GM21447 (cell line): Measurements from ENCODE around the gene NUP188.

Experiments
- ATAC-seq: cut with Tn5 transposase; IDR thresholded peaks from one replicate; pipeline ENCODE4 v1.9.1; 2021; ENCODE audit not compliant: unreplicated experiment

Gene NUP188

GRCh38 chr9:128947527-128948301, at the start of gene NUP188, which contains the start of gene DOLK:
Gene NUP188, plus strand, starts transcription at chr9:128947699. Its CDS starts 21 bp downstream, at chr9:128947720.
Gene DOLK, minus strand, starts transcription at chr9:128947603. Its CDS starts 300 bp downstream, at chr9:128947303.
- ATAC-seq = peak; percentile 65

- ATAC-seq = no peak
These were observed 49.1 kb upstream of the NUP188 start for GRCh38 chr9:128898382-128898781.

- no peak for ATAC-seq
These were observed 48.5 kb upstream of the NUP188 start for GRCh38 chr9:128898845-128899565.

DNA sequence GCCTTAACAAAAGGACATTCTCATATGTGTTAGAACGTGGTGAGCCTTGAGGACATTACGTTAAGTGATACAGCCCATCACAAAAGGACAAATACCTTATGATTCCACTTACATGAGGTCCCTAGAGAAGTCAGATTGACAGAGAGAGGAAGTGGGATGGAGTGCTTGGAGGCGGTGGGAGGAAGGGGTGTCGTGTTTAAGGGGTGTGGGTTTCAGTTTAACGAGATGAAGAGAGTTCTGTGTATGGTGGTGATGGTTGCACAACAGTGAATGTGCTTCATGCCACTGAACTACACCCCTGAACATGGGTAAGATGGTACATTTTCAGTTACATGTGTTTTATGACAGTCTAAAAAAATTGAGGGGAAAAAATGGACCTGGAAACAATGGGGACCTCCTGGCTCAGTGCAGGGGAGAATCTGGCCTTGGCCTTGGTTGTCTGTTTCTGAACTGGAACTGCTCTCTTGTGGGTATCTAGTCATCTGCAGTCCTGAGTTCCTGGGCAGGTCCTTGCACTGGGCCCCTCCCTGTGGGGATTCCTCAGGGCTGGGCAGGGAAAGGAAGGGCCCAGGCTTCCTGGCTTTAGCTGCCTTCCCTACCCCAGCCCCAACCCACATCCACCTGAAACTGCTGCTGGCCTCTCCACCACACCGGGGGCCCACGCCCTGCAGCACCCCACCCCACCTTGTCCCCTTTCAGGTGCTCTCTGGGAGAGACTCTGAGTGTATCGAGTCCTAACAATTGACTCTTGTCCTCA, 47.8 kb upstream of the NUP188 start:
- ATAC-seq = no peak

GRCh38 chr9:128901379-128901778, 46.1 kb upstream of the NUP188 start:
- ATAC-seq = no peak

DNA sequence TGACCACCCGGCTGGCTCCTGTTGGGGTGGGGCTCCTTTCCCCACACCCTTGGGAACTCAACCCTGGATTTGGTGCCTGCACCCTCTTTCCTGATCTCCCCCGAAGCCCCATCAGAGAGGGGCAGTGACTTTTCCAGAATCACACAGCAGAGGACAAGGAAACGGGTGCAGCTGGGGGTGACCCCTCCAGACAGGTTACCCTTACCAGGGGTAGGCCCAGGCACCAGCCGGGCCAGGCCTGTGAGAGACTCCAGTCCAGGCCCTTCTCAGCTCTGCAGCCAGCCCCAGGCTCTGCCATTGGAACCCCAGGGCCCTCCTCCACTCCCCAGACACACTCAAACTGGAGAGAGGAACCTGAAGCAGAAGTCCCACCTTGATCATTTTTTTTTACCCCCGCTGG, 45.7 kb upstream of the NUP188 start:
- no peak for ATAC-seq

DNA sequence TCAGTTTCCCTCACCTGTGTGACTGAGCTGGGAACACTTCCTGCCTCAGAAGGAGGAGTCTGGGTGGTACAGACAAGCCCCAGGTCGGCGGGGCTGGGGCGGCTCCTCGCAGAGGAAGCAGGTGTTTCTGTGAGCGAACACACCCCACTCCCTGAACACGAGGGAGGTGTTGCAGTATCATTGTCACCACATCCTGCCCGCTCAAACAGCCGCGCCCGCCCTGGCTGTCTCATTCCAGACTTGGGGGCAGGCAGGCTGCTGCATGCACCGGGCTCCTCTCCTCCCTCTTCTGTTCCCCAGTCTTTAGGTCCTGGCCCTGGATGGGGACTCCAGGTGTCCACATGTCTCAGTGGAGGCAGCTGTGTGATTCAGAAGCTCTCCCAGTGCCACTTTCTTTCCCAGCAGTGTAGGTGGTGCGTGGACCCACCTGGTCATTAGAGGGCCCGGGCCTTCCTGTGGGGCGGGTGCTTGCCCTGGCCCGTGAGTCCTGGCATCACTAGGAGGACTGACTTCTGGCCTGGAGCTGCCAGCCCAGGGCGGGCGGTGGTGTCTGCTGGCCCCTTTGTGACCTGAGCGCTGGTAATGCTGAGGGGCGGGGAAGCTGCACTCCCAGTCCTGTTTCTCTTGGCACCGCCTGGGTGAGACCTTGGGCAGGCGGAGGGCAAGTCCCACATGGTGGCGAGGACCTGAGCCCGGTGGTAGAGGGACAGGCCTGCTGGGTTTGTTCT, 45.0 kb upstream of the NUP188 start:
- ATAC-seq = peak; percentile 89

- no peak for ATAC-seq
These were observed 44.4 kb upstream of the NUP188 start for GRCh38 chr9:128903079-128903461.

DNA sequence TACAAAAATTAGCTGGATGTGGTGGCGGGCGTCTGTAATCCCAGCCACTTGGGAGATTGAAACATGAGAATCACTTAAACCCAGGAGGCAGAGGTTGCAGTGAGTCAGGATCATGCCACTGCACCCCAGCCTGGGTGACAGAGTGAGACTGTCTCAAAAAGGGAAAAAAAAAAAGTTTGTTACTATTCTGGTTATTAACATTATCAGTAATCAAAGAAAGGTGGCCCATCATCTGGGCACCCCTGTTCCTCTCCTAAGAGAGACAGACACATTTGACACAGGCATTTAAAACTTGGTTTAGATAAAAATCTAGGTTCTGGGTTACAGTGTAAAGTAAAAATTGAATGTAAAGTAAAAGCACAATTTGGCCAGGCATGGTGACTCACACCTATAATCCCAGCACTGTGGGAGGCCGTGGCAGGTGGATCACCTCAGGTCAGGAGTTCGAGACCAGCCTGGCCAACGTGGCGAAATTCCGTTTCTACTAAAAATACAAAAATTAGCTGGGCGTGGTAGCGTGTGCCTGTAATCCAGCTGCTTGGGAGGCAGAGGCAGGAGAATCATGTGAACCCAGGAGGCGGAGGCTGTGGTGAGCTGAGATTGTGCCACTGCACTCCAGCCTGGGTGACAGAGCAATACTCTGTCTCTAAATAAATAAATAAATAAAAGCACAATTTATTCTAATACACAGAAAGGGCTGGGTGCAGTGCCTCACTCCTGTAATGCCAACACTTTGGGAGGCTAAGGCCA, 43.5 kb upstream of the NUP188 start:
- ATAC-seq = no peak

- no peak for ATAC-seq
These were observed 41.5 kb upstream of the NUP188 start for GRCh38 chr9:128905964-128906363.

- ATAC-seq = no peak
These were observed 40.8 kb upstream of the NUP188 start for GRCh38 chr9:128906741-128907140.

DNA sequence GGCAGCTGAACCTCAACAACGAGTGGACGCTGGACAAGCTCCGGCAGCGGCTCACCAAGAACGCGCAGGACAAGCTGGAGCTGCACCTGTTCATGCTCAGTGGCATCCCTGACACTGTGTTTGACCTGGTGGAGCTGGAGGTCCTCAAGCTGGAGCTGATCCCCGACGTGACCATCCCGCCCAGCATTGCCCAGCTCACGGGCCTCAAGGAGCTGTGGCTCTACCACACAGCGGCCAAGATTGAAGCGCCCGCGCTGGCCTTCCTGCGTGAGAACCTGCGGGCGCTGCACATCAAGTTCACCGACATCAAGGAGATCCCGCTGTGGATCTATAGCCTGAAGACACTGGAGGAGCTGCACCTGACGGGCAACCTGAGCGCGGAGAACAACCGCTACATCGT, 39.1 kb upstream of the NUP188 start:
- no peak for ATAC-seq

DNA sequence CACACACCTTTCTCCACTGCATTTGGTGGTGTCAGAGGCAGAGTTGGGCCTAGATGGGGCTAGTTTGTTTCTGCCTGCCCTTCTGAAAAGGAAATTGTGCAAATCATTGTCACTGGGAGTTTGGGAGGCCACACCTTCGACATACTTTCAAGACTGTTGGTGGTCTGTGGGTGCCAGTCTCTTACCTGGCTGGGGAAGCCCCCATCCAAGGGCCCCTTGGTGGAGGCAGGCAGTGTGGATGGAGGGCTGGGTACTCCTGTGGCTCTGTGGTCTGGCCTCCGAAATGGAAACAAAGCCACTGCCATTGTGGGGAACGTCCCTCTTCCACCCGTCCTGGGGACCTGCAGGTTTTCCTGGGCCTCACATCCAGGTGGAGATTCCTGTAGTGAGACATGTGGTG, 37.6 kb upstream of the NUP188 start:
- ATAC-seq = no peak

DNA sequence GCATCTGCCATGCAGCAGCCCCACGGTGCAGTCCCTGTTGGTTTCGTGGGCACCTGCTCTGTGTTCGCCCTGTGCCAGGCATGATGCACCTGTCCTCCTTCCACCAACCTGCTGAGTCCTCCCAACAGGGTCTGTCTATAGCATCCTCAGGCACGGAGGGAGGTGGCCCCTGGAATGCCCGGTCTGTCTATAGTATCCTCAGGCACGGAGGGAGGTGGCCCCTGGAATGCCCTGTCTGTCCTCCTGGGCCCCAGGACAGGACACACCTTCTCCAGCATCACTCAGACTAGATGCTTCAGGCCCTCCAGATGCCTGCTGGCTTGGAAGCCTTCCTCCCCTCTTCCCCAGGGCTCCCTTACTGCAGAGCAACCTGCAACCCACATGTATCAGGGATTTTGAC, 36.6 kb upstream of the NUP188 start:
- ATAC-seq = no peak

- no peak for ATAC-seq
These were observed 35.9 kb upstream of the NUP188 start for GRCh38 chr9:128911529-128912035.

DNA sequence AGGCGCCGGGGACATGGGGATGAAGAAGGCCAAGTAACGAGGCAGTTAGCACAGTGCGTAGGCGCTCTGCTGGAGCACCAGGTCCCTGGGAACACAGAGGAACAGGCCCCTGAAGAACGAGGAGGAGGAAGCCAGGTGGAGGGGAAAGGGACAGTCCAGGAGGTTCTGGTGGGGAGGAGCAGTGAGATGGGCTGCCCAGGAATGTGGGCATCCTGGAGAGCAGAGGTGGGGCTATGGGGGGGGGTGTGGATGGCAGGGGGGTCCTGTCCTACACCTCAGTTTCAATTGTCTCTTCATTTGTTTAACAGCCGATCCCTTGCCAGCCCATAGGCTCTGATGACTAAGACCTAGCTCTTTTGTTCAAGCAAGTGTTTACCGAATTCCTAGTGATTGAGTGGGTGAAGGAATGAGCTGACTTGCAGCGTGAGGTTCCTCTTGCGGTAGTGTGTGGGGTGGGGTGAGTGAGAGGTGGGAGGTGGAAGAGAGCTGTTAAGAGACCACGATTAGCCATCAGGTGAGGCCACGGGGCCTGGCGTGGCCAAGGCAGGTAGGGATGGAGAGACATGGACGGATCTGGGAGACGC, 35.1 kb upstream of the NUP188 start:
- no peak for ATAC-seq

GRCh38 chr9:128913048-128913900, 34.2 kb upstream of the NUP188 start:
- ATAC-seq = no peak

- no peak for ATAC-seq
These were observed 33.3 kb upstream of the NUP188 start for GRCh38 chr9:128913995-128914772.
